B cell (primary cell): Measurements from ENCODE around the gene EBF3.

Source experiments
- EZH2 ChIP-seq: IDR thresholded peaks from 2 replicates; pipeline ENCODE4 v1.6.1; 2012; ENCODE audit warnings: borderline replicate concordance, low read depth, mild to moderate bottlenecking, moderate library complexity, low read length; ENCODE audit not compliant: insufficient read depth, poor library complexity, severe bottlenecking
- TF ChIP-seq, protein P1 (sequence below): fragments of 200-600 bp; IDR thresholded peaks from one replicate; pipeline ENCODE4 v1.8.0; 2022; ENCODE audit warnings: antibody characterized with exemption, mild to moderate bottlenecking

DNA sequence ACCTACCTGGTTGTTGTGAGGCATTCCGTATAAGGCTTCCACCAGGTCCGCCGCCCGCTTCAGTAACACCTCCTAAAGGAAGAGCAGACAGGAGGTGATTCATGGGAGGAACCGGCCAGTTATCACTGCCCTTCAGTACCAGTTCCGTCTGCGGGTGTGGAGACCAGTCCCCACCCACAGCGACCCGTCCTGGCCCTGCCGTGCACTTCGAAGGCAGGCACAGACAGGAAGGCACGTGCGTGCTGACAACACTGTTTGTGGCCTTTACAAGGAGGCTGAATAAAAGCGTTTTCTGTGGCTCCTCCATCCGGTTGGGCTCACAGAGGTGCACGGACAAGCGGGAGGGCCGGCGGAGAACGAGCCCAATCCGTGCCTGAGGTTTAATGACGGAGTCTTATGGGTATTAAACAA is 120.9 kb downstream of the EBF3 start:
- TF ChIP-seq, protein P1, sequence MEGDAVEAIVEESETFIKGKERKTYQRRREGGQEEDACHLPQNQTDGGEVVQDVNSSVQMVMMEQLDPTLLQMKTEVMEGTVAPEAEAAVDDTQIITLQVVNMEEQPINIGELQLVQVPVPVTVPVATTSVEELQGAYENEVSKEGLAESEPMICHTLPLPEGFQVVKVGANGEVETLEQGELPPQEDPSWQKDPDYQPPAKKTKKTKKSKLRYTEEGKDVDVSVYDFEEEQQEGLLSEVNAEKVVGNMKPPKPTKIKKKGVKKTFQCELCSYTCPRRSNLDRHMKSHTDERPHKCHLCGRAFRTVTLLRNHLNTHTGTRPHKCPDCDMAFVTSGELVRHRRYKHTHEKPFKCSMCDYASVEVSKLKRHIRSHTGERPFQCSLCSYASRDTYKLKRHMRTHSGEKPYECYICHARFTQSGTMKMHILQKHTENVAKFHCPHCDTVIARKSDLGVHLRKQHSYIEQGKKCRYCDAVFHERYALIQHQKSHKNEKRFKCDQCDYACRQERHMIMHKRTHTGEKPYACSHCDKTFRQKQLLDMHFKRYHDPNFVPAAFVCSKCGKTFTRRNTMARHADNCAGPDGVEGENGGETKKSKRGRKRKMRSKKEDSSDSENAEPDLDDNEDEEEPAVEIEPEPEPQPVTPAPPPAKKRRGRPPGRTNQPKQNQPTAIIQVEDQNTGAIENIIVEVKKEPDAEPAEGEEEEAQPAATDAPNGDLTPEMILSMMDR: no peak
- TF ChIP-seq EZH2: no peak
